AG04449 (cell line): ENCODE results near the gene RCC1.

ENCODE experiments used
- CTCF ChIA-PET: fragments of 350-600 bp; formaldehyde crosslinking; extraction: SDS; loops from one replicate; lab custom pipeline; 2021; ENCODE audit warnings: antibody characterized with exemption; lab: Yijun Ruan, JAX
- POLR2A ChIA-PET: fragments of 400-600, 350-600 bp; formaldehyde crosslinking; extraction: SDS; loops from one replicate; lab custom pipeline; 2020; ENCODE audit warnings: antibody characterized with exemption, inconsistent platforms; lab: Yijun Ruan, JAX
- DNase-seq: peaks from one replicate; pipeline ENCODE4 v3.0.0-alpha.2; 2010; ENCODE audit warnings: low read depth, low spot score
- H3K4me3 ChIP-seq: 2 replicates; pipeline ENCODE4 v1.5.1; 2011; ENCODE audit warnings: low read depth, mild to moderate bottlenecking, control low read depth, low read length
- TF ChIP-seq, protein P1 (sequence below): IDR thresholded peaks from one replicate; pipeline ENCODE4 v1.5.1; 2011; ENCODE audit warnings: mild to moderate bottlenecking, moderate library complexity, low read length, control low read depth, inconsistent platforms; ENCODE audit not compliant: insufficient read depth; ENCODE audit errors: missing control alignments

The RCC1 gene

DNA sequence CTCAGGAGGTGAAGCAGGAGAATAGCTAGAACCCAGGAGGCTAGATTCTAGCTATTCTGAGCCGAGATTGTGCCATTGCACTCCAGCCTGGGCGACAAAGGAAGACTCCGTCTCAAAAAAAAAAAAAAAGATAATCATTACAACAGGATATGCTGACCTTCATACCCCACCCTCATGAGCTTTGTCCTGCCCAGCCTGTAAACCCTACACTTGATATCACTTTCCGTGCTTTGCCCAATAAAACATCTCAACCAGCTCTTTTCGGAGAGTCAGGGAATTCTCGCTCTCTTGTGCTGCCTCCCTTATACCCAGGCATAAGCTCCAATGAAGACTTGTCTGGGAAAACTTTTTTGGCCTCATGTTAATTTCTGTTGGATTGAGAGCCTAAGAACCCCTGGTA, 45.5 kb downstream of the RCC1 start:
- CTCF ChIA-PET, result interaction anchor here (0.8 to 1.0 kb wide), 2 partner anchors 31 to 326 kb away, joined by 3 read pairs; no protein-coding TSS in a partner anchor

DNA sequence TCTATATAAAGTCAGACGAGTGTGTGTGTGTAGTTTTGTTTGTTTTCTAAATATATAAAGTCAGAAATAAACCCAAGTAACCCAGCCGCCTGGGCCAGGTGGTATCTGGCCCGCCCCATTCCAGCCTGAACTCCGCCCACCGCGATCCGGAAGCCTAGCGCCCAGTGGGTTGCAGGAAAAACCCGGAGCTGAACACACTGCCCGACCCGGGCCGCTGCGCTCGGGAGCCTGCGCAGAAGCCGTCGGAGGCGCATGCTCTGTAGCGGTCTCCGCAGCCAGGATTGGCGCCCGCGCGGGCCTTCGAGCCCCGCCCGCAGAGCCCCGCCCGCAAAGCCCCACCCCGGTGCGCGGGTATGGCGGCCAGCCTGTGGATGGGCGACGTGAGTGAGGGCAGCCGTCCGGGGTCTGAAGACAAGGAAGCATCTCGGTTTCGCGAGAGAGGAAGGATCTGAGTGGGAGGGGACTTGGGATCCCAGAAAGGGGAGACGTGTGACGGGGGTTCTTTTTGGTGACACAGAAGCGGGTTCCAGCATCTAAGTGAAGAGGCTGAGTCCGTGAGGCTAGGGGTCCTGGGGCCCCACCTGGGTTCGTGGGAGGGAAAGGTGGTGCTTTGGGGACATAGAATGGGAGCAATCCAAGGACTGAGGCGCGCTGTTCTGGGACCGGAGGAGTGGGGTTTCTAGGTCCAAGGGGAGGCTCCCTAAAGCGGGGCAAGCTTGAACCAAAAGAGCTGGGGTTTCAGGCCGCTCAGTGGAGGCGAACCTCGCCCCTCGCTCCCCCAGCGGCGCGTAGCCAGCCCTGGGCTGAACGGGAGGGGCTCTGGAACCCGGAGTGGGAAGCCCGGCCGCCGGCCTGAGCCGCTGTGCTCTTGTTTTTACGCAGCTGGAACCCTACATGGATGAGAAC, 47.2 kb downstream of the RCC1 start, which contains the start of gene TRNAU1AP:
TRNAU1AP (plus strand) TSS at position 328 of the 906 bp plus-strand sequence; CDS start at position 354, 26 bp downstream.
- DNase-seq, result peak; percentile 74
- POLR2A ChIA-PET, result interaction anchor here (0.5 to 4.3 kb wide), 6 partner anchors 10 to 96 kb away, joined by 3 to 57 read pairs (median 6); partner anchors contain the start of gene RNU11
- H3K4me3 ChIP-seq, result peak within 1 kb of the TSS; percentile 91
- CTCF ChIA-PET, result interaction anchor here (0.7 to 1.2 kb wide), 5 partner anchors 25 to 324 kb away, joined by 3 to 5 read pairs (median 3); no protein-coding TSS in a partner anchor
- TF ChIP-seq, protein P1, sequence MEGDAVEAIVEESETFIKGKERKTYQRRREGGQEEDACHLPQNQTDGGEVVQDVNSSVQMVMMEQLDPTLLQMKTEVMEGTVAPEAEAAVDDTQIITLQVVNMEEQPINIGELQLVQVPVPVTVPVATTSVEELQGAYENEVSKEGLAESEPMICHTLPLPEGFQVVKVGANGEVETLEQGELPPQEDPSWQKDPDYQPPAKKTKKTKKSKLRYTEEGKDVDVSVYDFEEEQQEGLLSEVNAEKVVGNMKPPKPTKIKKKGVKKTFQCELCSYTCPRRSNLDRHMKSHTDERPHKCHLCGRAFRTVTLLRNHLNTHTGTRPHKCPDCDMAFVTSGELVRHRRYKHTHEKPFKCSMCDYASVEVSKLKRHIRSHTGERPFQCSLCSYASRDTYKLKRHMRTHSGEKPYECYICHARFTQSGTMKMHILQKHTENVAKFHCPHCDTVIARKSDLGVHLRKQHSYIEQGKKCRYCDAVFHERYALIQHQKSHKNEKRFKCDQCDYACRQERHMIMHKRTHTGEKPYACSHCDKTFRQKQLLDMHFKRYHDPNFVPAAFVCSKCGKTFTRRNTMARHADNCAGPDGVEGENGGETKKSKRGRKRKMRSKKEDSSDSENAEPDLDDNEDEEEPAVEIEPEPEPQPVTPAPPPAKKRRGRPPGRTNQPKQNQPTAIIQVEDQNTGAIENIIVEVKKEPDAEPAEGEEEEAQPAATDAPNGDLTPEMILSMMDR, result no peak

More for the DNA sequence above, 45.5 kb downstream of the RCC1 start:
- TF ChIP-seq, protein P1, result no peak
- no peak for DNase-seq
- no peak overlapping the region for H3K4me3 ChIP-seq
- POLR2A ChIA-PET, result interaction anchor here (1.1 to 2.4 kb wide), 2 partner anchors 29 to 31 kb away, joined by 4 to 12 read pairs; no protein-coding TSS in a partner anchor

DNA sequence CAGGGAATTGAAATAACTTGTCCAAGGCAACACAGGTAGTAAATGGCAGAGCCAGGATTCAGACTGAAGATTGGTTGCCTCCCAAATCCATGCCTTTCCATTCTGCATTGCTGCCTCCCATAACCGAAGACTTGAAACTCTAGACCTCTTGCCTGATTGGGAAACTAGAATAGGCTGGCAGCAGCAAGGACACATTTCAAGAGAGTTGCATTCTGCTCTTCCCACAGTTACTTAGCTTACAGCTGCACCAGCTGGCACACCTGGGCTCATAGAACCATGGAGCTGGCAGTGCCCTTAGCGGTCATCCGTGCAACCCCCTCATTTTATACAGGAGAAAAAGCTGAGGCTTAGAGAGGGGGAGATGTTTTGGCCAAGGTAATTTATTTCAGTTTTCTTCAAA, 55.0 kb downstream of the RCC1 start:
- H3K4me3 ChIP-seq, result no peak overlapping the region
- POLR2A ChIA-PET, result interaction anchor here (1.8 kb wide), 1 partner anchor 20 kb away, joined by 7 read pairs; no protein-coding TSS in a partner anchor
- TF ChIP-seq, protein P1, result no peak
- DNase-seq, result no peak
- CTCF ChIA-PET, result no interaction called here

DNA sequence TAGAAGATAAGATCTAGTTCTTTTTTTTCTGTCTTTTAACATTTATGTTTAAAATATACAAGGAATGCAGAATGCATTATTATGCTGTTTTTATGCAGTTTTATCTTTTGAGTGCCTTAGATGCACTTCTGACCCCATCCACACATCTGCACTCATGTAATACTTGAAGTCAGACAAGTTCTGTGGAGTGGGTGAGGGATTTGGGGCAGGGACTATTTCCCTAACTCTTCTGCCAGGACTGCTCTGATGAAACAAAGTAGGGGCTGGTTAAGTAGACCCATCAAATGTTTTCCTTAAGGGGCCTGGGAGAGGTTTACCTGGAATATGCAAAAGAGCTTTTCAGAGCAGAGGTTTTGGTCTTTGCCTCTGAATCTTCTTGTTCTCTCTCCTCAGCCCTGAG, 58.5 kb downstream of the RCC1 start:
- CTCF ChIA-PET, result interaction anchor here (0.5 kb wide), 1 partner anchor 9 kb away, joined by 3 read pairs; no protein-coding TSS in a partner anchor
- POLR2A ChIA-PET, result interaction anchor here (1.0 to 1.6 kb wide), 2 partner anchors 11 to 14 kb away, joined by 3 to 5 read pairs; partner anchors contain the start of gene TRNAU1AP
- DNase-seq, result no peak
- H3K4me3 ChIP-seq, result no peak overlapping the region
- TF ChIP-seq, protein P1, result no peak

DNA sequence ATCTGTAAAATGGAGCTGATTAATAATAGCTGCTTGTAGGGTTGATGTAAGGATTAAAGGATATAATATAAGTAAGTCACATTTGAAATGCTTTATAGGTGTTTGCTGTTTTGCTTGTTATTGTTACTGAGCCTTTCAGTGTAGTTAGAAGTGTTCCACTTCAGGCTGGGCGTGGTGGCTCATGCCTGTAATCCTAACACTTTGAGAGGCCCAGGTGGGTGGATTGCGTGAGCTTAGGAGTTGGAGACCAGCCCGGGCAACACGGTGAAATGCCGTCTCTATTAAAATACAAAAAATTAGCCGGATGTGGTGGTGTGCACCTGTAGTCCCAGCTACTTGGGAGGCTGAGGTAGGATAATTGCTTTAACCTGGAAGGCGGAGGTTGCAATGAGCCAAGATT, 59.2 kb downstream of the RCC1 start:
- no peak for DNase-seq
- ChIA-PET CTCF (interaction anchor here (0.5 to 1.3 kb wide), 2 partner anchors 10 to 16 kb away, joined by 3 read pairs; no protein-coding TSS in a partner anchor), POLR2A (interaction anchor here (0.6 to 1.0 kb wide), 2 partner anchors 14 to 38 kb away, joined by 3 to 6 read pairs; no protein-coding TSS in a partner anchor)
- TF ChIP-seq, protein P1, result no peak
- no peak overlapping the region for H3K4me3 ChIP-seq

DNA sequence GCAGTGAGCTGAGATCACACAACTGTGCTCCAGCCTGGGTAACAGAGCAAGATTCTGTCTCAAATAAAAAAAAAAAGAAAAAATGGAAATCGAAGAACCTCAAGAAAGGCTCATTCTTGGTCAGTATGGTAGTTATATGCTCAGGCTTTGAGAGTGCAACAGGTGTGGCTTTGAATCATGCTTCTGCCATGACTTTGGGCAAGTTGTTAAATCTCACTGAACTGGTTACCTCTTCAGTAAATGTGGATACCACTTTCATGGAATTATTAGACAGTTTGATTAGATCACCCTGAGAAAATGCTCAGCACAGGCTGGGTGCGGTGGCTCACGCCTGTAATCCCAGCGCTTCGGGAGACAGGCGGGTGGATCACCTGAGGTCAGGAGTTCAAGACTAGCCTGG, 59.9 kb downstream of the RCC1 start:
- no peak overlapping the region for H3K4me3 ChIP-seq
- TF ChIP-seq, protein P1, result no peak
- ChIA-PET POLR2A (interaction anchor here (0.6 to 1.2 kb wide), 3 partner anchors 12 to 37 kb away, joined by 3 to 6 read pairs (median 4); no protein-coding TSS in a partner anchor), CTCF (interaction anchor here (1.3 kb wide), 1 partner anchor 15 kb away, joined by 3 read pairs; no protein-coding TSS in a partner anchor)
- DNase-seq, result no peak
